SHP77 treated with DMSO at 0.1 percent for 48 hours (cell line): ENCODE data around the gene ZBTB45.

ENCODE experiments used
- DNase-seq: peaks from one replicate; lab custom pipeline; 2025; lab: John Stamatoyannopoulos, UW

ZBTB45 gene

GRCh38 chr19:58519355-58520256, at the start of gene ZBTB45:
Gene ZBTB45, minus strand, starts transcription at chr19:58519810. Its CDS starts 2,137 bp downstream, at chr19:58517673.
- DNase-seq = peak; percentile 92

- no peak for DNase-seq
Observed at GRCh38 chr19:58568453-58569130, 49.0 kb upstream of the ZBTB45 start.

- DNase-seq = no peak
Observed at GRCh38 chr19:58566989-58567388, 47.4 kb upstream of the ZBTB45 start.

GRCh38 chr19:58563823-58564222, 44.2 kb upstream of the ZBTB45 start:
- DNase-seq = no peak

GRCh38 chr19:58563034-58563573, 43.5 kb upstream of the ZBTB45 start:
- DNase-seq = no peak

GRCh38 chr19:58562122-58563033, 42.8 kb upstream of the ZBTB45 start:
- no peak for DNase-seq

- DNase-seq = no peak
Observed at GRCh38 chr19:58561373-58562121, 41.9 kb upstream of the ZBTB45 start.

GRCh38 chr19:58560921-58561320, 41.3 kb upstream of the ZBTB45 start:
- no peak for DNase-seq

- DNase-seq = no peak
Observed at GRCh38 chr19:58560007-58560887, 40.6 kb upstream of the ZBTB45 start.

- DNase-seq = no peak
Observed at GRCh38 chr19:58559275-58560006, 39.8 kb upstream of the ZBTB45 start.

GRCh38 chr19:58558623-58559274, 39.1 kb upstream of the ZBTB45 start:
- DNase-seq = no peak

GRCh38 chr19:58558066-58558622, 38.5 kb upstream of the ZBTB45 start, which contains the start of gene UBE2M:
Gene UBE2M, minus strand, starts transcription at chr19:58558611. Its CDS starts 230 bp downstream, at chr19:58558381.
- DNase-seq = no peak

- no peak for DNase-seq
Observed at GRCh38 chr19:58557221-58558065, 37.8 kb upstream of the ZBTB45 start.

GRCh38 chr19:58556622-58557220, 37.1 kb upstream of the ZBTB45 start:
- DNase-seq = no peak

GRCh38 chr19:58555920-58556621, 36.5 kb upstream of the ZBTB45 start:
- no peak for DNase-seq

GRCh38 chr19:58555369-58555885, 35.8 kb upstream of the ZBTB45 start:
- DNase-seq = no peak
